VCaP (cell line): ENCODE measurements around the gene GPR158.
"Not testable (repeated sequence)": the region's sequence is repeated elsewhere in the genome, so short reads cannot be mapped to it uniquely, and the experiment has no call there.

ENCODE experiments used
- H3K27ac ChIP-seq: fragments of 450-650 bp; 2 replicates; pipeline ENCODE4 v1.5.1; 2017
- CTCF ChIP-seq: fragments of 450-650 bp; conservative IDR thresholded peaks from 2 replicates; pipeline ENCODE4 v1.5.1; 2017; ENCODE audit warnings: mild to moderate bottlenecking, moderate library complexity

GPR158 gene

DNA sequence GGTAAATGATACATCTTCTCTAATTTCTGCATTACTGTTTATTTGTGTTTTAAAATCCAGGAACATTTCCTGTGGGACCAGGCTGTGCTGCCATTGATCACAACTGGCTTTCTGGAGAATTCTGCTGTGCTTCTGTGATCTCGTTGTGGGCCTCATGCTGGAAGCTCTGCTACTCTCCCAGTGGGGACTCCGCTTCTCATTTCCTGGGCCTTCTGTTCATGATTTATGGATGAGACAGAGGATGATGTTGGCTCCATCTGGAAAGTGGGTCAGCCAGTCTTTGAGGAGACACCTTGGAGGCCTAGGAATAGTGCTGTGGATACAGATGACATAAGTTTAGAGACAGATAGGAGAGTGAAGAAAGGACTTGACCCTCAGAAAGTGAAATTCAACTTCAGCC lies 15.2 kb upstream of the GPR158 start:
- TF ChIP-seq CTCF, result no peak

GRCh38 chr10:25162391-25162790 lies 12.4 kb upstream of the GPR158 start:
- H3K27ac ChIP-seq, result peak overlapping the region; percentile 39
- TF ChIP-seq CTCF, result no peak

More for the DNA sequence above, 15.2 kb upstream of the GPR158 start:
- no peak overlapping the region for H3K27ac ChIP-seq

GRCh38 chr10:25163464-25163863 lies 11.3 kb upstream of the GPR158 start:
- not testable (repeated sequence) for H3K27ac ChIP-seq

- H3K27ac ChIP-seq, result peak overlapping the region; percentile 71
- TF ChIP-seq CTCF, result no peak
Measured at GRCh38 chr10:25169740-25170139, 5.1 kb upstream of the GPR158 start.

DNA sequence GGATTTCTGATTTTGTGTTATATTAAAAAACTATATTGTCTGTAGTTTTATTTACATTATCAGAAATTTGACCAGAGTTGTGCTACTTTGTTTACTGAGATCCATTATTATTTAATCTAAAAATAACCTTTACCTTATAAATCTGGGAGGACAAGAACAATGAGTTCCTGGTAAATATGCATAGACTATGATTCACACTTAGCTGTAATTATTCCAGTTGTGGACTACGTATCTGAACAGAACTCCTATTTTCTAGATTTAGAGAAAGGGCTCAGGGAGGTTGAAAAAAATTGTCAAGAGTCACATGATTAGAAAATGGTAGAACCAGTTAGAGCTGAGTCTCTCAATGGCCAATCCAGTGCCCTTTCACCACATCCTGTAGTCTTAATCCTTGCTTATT lies 4.2 kb upstream of the GPR158 start:
- no peak for TF ChIP-seq CTCF
- peak overlapping the region; percentile 71 for H3K27ac ChIP-seq

GRCh38 chr10:25175527-25176420 lies 973 bp downstream of the GPR158 start:
- TF ChIP-seq CTCF, result no peak

GRCh38 chr10:25176421-25176968 lies 1.7 kb downstream of the GPR158 start:
- peak; percentile 40 for TF ChIP-seq CTCF
- peak overlapping the region; percentile 89 for H3K27ac ChIP-seq

More at GRCh38 chr10:25175527-25176420, 973 bp downstream of the GPR158 start:
- peak overlapping the region; percentile 89 for H3K27ac ChIP-seq
